ENCODE data around the gene INTS7.
"Not testable (repeated sequence)": the region's sequence is repeated elsewhere in the genome, so short reads cannot be mapped to it uniquely, and the experiment has no call there.

INTS7 gene

GRCh38 chr1:212035835-212036605, 663 bp upstream of the INTS7 start:
- DNase-seq: no peak

DNA sequence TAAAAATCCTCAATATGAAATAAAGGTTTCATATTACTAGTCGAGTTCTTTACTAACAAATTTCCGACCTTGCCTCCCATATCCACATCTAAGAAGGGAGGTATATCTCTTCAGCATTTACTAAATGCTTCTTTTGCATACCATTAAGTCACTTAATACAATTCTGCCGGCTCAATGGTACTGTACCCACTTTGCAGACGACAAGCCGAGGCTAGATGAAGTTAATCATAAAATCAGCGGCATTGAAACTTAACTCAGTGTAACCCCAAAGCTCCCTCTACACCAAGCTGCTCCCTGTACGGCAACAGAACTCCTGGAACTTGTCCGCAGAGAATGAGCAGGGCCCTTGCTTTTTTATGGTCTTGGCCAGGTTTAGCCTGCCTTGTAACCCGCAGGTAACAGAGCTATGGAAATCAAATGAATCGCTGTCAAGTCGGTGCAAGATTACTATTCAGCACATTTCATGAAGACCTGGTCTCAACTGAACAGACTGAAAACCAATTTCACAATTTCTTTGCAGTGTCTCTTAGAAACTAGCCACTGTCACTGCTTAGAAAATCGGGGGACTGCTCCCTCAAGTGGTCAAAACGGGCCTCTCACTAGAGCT, 738 bp downstream of the INTS7 start:
- no peak for DNase-seq

- no peak for DNase-seq
Observed at GRCh38 chr1:212030936-212031528, 4.3 kb downstream of the INTS7 start.

DNA sequence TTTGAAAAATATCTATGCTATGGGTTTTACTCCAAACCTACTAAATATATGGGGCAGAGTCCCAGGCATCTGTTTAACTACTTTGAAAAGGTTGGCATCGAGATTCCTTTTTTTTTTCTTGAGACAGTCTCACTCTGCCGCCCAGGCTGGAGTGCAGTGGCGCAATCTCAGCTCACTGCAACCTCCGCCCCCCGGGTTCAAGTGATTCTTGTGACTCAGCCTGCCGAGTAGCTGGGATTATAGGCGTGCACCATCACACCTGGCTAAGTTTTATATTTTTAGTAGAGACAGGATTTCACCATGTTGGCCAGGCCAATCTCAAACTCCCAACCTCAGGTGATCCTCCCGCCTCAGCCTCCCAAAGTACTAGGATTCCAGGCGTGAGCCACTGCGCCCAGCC, 7.6 kb downstream of the INTS7 start:
- not testable (repeated sequence) for DNase-seq

DNA sequence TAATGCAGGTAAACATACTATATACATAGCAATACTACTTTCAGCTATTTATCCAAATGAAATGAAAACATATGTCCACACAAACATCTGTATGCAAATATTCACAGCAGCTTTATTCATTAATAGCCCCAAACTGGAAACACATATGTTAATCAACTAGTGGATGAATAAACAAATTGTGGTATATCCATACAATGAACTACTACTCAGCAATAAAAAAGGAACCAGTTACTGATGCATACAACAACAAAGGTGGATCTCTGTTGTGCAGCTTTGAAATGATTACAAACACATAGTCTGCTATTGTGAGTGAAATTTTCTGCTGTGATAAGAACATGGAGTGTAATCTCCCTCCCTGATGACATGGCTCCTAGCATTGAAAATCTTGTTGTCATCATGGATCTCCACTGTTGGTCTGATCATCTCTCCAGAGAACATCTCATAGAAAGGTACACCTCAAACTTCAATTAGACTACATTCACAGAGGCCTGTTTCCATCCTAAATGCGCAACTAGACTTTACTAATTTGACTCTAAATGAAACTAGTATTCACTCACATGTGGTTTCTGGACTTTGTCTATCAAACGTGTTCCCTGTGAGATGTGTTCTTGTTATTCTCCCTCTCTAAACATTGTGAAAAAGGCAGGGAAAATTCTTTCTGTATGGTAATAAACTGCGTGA, 10.7 kb downstream of the INTS7 start:
- no peak for DNase-seq

GRCh38 chr1:212022908-212023307, 12.4 kb downstream of the INTS7 start:
- not testable (repeated sequence) for DNase-seq

DNA sequence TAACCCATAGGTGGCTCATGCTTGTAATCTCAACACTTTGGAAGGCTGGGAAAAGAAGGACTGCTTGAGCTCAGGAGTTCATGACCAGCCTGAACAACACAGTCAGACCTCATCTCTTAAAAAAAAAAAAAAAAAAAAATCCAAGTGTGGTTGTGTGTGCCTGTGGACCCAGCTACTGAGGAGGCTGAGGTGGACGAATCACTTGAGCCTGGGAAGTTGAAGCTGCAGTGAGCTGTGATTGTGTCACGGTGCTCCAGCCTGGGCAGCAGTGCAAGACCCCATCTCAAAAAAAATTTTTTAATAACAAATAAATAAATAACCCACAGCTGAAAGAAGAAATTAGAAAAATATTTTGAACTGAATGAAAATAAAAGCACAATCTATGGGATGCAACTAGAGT, 13.8 kb downstream of the INTS7 start:
- no peak for DNase-seq

DNA sequence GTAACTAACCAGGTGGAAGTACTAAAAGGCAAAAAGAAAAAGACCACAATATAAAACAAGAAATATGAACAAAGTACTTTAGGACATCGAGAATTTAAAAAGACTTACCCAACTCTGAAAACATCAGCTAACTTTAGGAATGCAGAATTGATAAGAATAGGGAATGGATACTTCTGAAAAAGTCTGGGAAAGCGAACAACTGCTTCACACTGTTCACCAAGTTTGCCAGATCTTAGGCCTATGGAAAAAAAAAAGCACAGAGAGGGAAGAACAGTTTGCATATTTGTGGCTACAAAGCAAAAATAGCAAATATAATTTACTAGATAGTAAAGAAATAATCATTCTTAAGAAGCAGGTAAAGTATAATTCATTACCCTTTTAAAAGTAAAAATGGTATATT, 14.4 kb downstream of the INTS7 start:
- DNase-seq: no peak

- DNase-seq: no peak
Observed at GRCh38 chr1:212013672-212014071, 21.7 kb downstream of the INTS7 start.

GRCh38 chr1:212012034-212012740, 23.2 kb downstream of the INTS7 start:
- DNase-seq: peak; percentile 48

- DNase-seq: no peak
Observed at GRCh38 chr1:212010004-212010403, 25.4 kb downstream of the INTS7 start.

- no peak for DNase-seq
Observed at GRCh38 chr1:212009561-212009960, 25.8 kb downstream of the INTS7 start.

GRCh38 chr1:212007886-212008285, 27.5 kb downstream of the INTS7 start:
- no peak for DNase-seq

- no peak for DNase-seq
Observed at GRCh38 chr1:212007178-212007577, 28.2 kb downstream of the INTS7 start.

DNA sequence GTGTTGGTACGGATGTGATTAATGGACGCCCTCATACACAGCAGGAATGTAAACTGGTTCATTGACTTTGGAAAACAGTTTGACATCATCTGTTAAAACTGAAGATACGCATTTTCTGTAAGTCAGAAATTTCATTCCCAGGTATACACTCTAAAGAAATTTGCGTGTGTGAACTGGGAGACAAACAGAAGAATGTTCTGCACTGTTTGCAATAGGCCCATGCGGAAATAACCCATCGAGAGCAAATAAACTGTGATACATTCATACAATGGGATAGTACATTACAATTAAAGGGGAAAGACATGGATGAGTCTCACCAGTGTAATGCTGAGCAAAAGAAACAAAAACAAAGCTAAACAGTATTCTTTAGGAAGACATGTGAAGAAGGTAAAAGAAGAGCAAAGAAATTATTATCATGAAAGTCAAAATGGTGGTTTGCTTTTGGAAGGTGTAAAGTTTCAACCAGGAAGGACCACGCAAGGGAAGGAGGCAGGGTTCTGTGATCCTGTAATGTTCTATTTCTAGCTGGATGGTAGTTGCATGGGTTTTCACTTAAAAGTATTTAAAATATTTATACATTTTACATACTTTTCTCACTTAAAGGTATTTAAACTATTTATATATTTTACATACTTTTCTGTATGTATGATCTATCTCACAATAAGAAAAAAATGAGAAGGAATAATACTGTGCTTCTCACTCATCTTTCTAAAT, 30.3 kb downstream of the INTS7 start:
- DNase-seq: no peak

DNA sequence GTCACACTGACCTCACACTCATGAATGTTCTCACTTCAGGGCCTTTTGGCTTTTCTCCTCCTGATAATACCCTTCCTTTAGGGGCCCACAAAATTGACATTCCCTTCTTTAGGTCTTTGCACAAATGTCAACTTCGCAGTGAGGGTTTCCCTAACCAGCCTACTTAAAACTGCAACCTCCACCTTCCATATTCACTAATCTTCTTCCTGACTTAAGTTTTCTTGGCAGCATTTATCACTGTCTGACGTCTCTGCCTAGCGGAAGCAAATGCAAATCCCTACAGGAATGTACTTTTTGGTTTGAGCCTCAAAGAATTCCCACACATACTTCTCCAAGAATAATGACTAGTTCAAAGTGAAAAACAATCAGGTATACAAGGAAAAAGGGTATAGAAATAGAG, 32.8 kb downstream of the INTS7 start:
- no peak for DNase-seq

GRCh38 chr1:211997426-211997825, 37.9 kb downstream of the INTS7 start:
- DNase-seq: not testable (repeated sequence)

GRCh38 chr1:211991695-211992094, 43.7 kb downstream of the INTS7 start:
- DNase-seq: no peak

DNA sequence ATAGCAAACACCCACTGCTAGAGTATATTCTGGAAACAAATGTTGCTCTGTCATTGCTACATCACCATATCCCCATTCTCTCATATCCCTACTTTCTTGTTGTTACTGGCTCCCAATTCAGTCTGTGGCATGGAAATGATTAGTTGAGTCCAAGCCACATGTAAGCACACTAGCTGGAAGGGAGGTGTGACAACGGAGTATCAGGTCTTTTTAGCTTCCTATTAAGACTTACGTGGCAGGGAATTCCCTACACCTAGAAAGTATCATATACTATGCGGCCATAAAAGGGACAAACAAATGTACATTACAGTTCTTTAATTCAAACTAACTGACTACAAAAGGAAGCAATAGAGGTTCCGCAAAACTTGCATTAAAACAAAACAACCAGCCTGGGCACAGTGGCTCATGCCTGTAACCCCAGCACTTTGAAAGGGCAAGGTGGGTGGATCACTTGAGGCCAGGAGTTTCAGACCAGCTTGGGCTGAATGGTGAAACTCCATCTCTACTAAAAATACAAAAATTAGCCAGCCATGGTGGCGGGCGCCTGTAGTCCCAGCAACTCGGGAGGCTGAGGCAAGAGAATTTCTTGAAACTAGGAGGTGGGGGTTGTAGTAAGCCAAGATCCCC, 48.6 kb downstream of the INTS7 start:
- DNase-seq: no peak

GRCh38 chr1:211985556-211986264, 49.6 kb downstream of the INTS7 start:
- no peak for DNase-seq

DNA sequence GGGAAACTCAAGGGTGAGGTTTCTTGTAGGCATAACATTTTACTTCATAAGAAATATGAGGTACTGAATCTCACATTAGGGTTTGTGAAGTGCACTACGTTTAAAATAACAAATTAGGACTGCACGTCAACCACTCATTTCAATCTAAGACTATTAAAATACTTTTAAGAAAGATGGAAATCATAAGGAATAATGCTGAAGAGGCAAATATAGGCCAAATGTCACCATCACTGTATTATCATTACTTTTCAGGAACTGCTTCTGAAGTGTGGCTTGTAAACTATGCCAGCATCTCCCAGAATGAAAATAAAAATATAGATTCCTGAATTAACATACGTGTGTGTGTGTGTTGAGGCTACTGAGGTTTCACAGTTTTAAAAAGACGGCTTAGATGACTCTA, 56.8 kb downstream of the INTS7 start:
- DNase-seq: no peak

Measured in SHP77 treated with DMSO at 0.1 percent for 48 hours (cell line).